ENCODE results near the gene LCOR.

LCOR gene

DNA sequence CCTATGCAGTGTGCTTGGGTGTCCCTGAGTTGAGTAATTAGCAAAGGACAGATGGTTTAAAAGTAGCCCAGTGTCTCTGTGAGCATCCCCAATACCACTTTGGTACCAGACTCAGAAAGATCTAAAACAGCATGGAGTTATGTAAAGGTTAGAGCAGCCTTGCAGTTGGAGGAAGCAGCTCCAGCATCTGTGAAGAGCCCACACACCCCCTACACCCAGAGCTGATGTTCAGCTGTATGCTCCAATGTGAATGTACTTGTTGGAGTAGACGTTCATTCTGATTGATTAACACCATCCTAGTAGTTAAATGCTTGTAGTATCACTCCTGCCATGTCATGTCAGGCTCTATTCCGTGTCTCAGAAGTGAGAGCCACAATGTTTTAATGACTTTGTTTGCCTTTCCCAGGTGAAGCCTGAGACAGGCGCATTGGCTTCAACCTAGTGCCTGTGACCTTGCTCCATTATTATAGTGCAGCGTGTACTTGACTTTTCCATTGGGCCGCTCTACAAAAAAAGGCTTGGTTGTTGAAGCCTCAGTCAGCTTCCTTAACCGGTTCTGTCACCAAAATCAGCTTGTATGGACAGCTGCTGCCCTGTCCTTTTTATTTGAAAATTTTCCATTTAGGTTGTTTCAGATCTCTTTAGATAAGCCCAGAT lies 154.2 kb downstream of the LCOR start:
- no peak for DNase-seq (ENCODE audit: low read depth in 3 of 3)

DNA sequence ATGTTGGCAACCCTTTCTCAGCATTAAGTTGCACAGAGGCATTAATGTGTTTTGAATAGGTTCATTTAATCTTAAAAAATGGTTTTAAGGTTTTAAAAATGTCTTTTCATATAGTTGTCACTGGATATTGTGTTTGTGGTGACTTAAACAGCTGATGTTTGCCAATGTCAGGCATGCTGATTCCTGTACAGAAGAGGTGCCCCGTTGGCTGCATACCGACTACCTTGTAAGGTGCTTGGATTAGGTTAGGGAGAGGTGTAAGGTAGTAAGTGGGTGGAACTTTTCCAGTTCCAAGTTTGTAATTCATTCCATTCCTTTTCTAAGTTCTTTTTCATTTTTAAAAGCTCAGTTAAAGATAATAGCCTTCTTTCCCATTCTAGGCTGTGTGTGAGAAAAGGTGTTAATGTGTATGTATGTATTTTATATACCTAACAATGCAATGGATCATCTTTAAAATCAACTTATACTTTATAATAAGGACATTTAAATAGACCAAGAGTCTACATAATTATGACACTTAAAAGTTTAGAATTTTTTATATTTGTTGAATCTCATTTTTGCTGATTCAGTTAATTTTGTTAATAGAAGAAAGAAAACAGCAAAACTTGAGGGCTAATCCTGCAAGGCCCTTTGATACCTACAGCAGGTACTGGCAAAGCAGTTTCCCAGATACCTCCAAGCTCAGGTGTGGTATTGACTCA lies 155.2 kb downstream of the LCOR start:
- DNase-seq (ENCODE audit: low read depth in 3 of 3), result no peak

DNA sequence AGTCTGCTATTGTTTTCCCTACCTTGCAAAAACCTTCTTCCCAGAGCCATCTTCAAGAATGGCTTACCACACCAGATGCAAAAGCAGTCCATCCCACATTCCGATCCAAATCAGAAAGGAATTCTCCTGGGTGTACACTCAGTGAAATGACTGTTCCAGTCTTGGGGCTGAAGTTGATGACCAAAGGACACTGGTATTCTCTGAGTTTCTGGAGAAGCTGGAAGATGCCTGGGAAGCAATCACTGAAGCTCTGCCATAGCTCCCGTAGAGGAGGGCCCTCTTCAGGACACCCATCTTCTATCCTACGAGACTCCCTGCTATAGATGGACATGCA lies 155.7 kb downstream of the LCOR start:
- DNase-seq (ENCODE audit: low read depth in 3 of 3), result no peak

DNA sequence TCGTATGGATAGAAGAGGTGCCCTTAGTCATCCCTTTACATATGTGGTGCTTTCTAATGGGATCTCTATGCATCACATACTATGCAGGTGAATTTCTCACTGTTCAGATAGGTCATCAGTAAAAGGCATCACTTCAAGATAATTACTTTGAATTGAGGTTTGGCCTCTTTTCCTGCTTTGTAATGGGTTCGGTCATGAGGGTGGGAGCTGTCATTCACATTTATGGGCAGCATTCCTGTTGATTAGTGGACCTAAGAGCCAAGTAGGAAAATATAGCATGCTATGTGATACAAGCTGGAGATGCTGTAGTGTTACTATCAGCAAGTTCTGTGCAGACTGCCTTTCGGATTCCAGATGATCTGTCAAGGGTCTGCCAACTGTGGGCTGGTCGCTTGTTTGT lies 156.3 kb downstream of the LCOR start:
- no peak for DNase-seq (ENCODE audit: low read depth in 3 of 3)

- DNase-seq (ENCODE audit: low read depth in 3 of 3), result no peak
These were observed 159.3 kb downstream of the LCOR start for GRCh38 chr10:96991313-96991841.

DNA sequence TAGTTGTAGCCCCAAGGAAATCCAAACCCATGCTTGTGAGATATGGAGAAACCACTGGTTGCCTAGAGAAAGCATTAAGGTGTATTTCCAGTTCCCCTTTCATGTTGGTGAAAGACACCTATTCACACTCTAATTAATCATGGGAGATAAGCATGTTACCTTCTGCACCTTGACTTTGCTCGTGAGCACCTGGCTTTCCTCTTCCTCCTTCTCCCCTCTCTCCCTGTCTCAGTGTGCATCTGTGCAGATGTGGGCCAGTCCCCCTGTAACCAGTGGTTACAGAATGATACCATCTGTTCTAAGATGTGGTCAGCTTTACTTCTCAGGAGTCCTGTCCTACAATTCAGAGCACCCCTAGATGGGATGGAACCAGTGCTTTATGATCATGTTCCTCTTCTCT lies 160.6 kb downstream of the LCOR start:
- no peak for DNase-seq (ENCODE audit: low read depth in 3 of 3)

DNA sequence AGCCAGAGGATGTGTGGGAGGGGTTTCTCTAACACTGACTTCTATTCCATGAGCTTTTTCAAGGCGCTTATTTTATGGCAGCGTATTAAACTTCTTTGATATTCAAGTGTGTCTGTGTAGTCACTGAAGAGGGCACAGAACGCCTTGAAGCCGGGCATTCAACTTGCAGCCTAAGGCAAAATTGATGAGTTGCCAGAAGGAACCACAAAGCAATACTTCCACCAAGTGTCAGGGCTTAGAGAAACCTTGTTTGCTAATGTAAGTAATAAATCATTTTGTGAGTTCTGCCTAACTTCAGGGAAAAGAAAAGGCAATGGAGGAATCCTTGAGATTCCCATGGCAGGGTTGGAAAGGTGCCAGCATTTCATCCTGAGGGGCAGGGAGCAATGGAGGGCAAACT lies 163.8 kb downstream of the LCOR start:
- no peak for DNase-seq (ENCODE audit: low read depth in 3 of 3)

DNA sequence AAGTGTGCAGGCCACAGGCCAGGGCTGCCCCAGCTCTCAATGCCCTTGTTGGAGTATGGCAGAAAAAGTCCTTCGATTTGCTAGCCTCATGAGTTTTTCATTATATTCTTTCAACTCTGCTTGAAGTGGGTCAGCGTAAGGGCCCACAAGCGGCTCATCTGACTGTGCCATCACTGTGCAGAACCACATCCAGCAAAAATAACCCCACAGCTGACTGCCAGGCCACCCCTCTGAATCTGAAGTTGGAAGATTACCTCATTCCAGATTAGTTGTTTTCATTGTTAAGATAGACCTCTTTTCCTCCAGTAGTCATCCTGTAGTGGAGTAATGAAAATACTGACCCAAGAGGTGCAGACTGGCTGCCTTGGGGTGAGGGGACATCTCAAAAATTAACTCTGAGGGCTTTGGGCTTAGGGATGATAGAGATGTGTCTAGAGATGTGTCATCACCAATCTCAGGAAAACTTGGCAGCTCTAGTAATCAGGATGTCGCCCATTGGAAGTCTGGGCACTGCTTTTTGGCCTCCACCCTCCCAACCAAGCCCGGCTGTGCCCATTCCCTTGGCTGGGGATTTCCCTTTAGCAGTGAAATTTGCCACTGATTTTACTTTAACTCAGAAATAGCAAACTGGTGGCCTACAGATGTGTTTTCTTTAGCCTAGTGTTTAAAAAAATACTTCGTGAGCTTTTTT lies 164.3 kb downstream of the LCOR start:
- DNase-seq (ENCODE audit: low read depth in 3 of 3), result no peak

GRCh38 chr10:96998329-96998888 lies 166.3 kb downstream of the LCOR start:
- no peak for DNase-seq (ENCODE audit: low read depth in 3 of 3)

DNA sequence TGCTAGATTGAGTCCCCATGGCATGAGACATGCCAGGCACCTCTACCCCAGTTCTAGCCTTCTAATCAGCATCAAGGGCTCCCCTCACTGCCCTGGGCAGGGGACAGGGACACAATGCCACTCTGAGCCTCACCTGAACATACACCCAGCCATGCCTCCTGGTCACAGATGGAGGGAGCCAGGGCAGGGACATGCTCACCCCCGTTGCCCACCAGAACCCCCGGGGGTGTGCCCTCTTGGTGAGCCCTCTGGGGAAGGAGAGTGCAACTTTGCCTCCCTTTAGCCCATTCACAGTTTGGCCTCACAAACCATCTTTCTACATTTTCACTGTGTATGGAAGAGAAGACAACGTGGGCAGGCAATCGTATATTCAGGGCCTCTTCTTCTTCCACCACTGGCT lies 167.2 kb downstream of the LCOR start:
- no peak for DNase-seq (ENCODE audit: low read depth in 3 of 3)

DNA sequence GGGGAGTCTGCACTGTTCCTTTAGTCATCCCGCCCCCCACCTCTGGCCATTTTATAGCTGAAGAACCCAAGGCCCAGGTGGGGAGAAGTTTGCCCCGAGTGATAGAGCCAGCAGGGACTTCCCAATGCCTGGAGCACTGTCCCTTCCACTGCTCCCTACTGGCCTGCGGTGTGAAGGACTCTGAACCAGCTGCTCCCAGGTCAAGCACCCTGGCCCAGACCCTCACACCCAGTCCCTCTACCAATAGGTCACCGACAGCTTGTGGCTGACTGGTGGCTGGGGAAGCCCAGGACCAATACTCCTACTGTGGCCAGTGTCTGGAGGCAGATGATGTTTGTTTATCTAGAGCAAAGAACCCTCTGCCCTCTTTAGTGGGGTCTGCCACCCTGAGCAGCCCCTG lies 167.9 kb downstream of the LCOR start:
- DNase-seq (ENCODE audit: low read depth in 3 of 3), result no peak

DNA sequence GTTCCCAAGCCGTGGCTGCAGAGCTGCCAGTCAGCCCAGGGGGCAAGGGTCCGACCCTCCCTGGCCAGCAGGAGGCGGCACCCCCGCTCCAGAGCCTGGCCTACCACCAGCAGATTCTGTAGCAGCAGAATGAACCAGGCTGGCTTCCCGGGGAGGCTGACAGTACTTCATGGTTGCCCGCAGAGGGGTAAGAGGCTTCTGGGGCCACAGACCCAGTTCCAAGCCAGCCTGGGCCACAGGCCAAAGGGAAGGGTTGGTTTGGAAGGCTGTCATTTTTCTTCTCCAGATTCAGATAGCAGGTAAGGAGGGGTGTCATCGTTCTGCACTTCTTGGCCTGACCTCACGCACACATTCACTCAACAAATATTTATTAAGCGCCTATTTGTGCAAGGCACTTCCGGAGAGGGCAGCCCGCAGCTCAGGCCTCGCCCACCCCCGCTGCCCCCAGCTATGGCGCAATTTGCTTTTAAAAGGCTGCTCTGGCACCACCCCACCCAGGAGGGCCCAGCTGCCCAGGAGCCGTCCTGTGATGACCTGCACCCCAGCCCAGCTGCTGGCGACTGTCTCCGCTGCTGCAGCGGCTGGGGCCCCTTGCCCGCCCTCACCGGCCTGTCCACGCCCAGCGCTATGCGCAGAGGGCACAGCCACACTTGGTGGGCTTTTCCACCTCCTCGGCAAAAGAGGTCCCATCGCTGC lies 168.5 kb downstream of the LCOR start:
- DNase-seq (ENCODE audit: low read depth in 3 of 3), result no peak

DNA sequence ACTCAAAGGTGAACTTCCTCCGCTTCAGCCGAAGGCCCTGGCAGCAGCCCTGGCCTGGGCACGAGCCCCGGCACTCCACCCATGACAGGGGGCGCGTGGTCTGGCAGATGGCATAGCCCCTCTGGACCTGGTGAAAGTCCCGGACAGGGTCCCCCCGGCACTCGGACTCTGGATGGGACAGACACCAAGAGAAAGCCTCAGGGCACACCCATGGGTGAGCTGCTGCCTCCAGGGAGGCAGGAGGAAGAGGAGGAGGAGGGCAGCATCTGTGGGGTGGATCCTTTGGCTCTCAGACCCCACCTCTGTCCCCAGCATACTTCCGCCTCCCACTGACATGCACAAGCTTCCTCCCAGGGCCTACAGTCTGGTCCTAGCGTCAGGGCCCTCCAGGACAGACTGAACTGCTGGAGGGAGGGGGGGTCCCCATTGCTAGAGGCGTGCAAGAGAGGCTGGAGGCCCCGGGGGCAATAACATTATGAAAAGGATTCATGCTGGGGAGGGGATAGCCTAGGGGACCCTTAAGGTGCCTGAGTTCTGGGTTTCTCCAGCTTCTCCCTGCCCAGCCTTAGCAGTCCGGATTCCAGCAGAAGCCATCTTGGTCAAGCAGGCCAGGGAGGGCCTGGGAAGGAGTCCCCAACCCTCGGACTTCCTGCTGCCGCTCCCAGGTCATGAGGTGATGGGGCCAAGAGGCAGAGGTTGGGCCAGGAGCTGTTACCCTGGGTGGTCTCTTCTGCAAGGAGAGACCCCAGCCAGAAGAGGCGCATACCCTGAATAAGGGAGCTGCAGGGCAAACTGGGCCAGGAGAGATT lies 169.3 kb downstream of the LCOR start:
- no peak for DNase-seq (ENCODE audit: low read depth in 3 of 3)

- no peak for DNase-seq (ENCODE audit: low read depth in 3 of 3)
These were observed 170.6 kb downstream of the LCOR start for GRCh38 chr10:97002670-97003069.

- no peak for DNase-seq (ENCODE audit: low read depth in 3 of 3)
These were observed 171.2 kb downstream of the LCOR start for GRCh38 chr10:97003151-97003803.

DNA sequence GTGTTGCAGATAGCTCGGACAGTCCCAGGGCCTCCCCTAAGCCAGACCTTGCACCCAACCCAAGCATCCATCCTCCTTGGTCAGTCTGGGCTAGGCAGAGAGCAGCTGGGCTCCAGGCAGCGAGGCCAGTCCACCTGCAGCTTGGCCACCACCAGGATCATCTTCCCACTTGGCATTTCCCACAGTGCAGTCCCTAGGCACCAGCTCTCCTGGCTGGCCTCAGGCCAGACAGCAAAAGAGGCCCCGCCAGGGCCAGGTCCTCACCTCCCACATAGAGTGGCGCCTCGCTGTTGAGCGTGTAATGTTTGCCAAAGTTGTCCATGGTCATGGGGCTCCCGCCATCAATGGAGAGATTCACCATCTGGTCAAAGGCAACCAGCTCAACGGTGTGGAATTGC lies 171.7 kb downstream of the LCOR start:
- DNase-seq (ENCODE audit: low read depth in 3 of 3), result no peak

- DNase-seq (ENCODE audit: low read depth in 3 of 3), result no peak
These were observed 172.5 kb downstream of the LCOR start for GRCh38 chr10:97004591-97004990.

GRCh38 chr10:97005349-97005748 lies 173.3 kb downstream of the LCOR start:
- DNase-seq (ENCODE audit: low read depth in 3 of 3), result no peak

GRCh38 chr10:97006364-97006763 lies 174.3 kb downstream of the LCOR start:
- DNase-seq (ENCODE audit: low read depth in 3 of 3), result no peak

DNA sequence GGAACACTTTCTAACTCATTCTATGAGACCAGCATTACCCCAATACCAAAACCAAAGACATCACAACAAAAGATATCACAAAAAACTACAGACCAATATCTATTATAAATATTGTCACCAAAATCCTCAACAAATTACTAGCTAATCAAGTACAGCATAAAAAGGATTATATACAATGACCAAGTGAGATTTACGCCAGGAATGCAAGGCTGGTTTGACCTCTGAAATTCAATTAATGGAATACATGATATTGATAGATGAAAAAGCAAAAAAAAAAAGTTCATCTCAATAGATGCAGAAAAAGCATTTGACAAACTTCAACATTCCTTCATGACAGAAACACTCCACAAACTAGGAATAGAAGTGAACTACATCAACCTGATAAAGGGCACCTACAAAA lies 175.3 kb downstream of the LCOR start:
- DNase-seq (ENCODE audit: low read depth in 3 of 3), result no peak

DNA sequence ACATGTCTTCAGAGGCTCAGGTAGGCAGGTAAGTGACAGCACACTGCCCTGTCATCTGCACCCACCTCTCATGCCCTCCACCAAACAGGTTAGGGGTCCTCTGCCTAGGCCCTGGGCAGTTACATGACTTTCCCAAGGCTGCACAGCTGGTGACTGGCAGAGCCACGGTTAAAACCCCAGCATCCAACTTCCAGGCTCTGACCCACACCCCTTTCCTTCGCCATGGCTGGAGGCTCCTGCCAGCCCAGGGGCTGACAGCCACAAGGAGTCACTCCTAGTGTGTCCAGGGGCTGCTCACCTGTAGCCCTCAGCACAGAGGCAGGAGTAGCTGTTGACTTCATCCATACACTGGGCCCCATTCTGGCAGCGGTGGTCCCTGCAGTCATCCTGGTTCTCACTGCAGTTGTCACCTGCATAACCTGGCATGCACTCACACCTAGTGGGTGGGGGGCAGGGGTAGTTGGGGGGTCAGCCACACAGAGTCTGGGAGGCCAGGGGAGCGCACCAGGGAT lies 178.7 kb downstream of the LCOR start:
- no peak for DNase-seq (ENCODE audit: low read depth in 3 of 3)
